Heart left ventricle (tissue), 13 donors: ENCODE data around the gene HECTD3.
"Not testable (repeated sequence)": the region's sequence is repeated elsewhere in the genome, so short reads cannot be mapped to it uniquely, and the experiment has no call there.

Experiments used
- CTCF ChIP-seq, 12 donors: fragments of 200-600 bp; sonication (generic) in 4 of 12; IDR thresholded peaks; one replicate each; pipeline versions ENCODE4 v1.5.0 to v1.8.0; 2018 to 2022; ENCODE audit warnings: antibody characterized with exemption in 12 of 12, mild to moderate bottlenecking in 5 of 12
- POLR2A ChIP-seq, 2 donors: fragments of 450-650 bp; IDR thresholded peaks; one replicate each; pipeline ENCODE4 v1.6.1; 2017; ENCODE audit warnings: antibody characterized with exemption in 2 of 2, mild to moderate bottlenecking in 2 of 2, moderate library complexity in 2 of 2
- donor health status: ischemic (EF 13 %, LVEDD 7.1; RV severe dilation, severe dysfunction).
- donor health status: DM: no; HTN: yes; CAD: no.
- donor health status: DM: no; HTN: no; CAD: no.
- donor health status: ischemic (EF 25% LVEDD 6.9; RV normal size, moderate dysfunction).
- donor health status: ischemic (EF 25% LVEDD 5.7; RV mildly dilated, moderate dysfunction).
- donor health status: ischemic (EF 35%, LVEDD 5.7; RV mildly dilated, moderate dysfunction).
- donor health status: nonischemic (EF 11% LVEDD 7.7; RV severe dilation, severe dysfunction).
- donor health status: DM: yes; HTN: yes; CAD: no.
- donor health status: PGD.
- donor health status: ischemic (EF 29% LVEDD 5.4; RV normal size, mild dysfunction).
- donor health status: nonischemic (EF 23%, LVEDD 6.1; RV moderate dilation, normal function).

- not testable (repeated sequence) for TF ChIP-seq CTCF, POLR2A (IDR thresholded peaks at IDR 0.05)
These were observed 33.8 kb downstream of the HECTD3 start for GRCh38 chr1:44977372-44977771.
